ENCODE results near the gene GFRA4.

GFRA4 gene

GRCh38 chr20:3694864-3695263 lies 31.7 kb upstream of the GFRA4 start:
- no peak for DNase-seq (ENCODE audit: low read depth)

- no peak for DNase-seq (ENCODE audit: low read depth)
Measured at GRCh38 chr20:3693376-3693775, 30.2 kb upstream of the GFRA4 start.

- DNase-seq (ENCODE audit: low read depth): no peak
Measured at GRCh38 chr20:3692706-3693294, 29.6 kb upstream of the GFRA4 start.

- no peak for DNase-seq (ENCODE audit: low read depth)
Measured at GRCh38 chr20:3691897-3692296, 28.7 kb upstream of the GFRA4 start.

- no peak for DNase-seq (ENCODE audit: low read depth)
Measured at GRCh38 chr20:3691306-3691705, 28.1 kb upstream of the GFRA4 start.

- DNase-seq (ENCODE audit: low read depth): no peak
Measured at GRCh38 chr20:3690413-3690812, 27.2 kb upstream of the GFRA4 start.

- no peak for DNase-seq (ENCODE audit: low read depth)
Measured at GRCh38 chr20:3689978-3690377, 26.8 kb upstream of the GFRA4 start.

- DNase-seq (ENCODE audit: low read depth): no peak
Measured at GRCh38 chr20:3687655-3688054, 24.5 kb upstream of the GFRA4 start.

- no peak for DNase-seq (ENCODE audit: low read depth)
Measured at GRCh38 chr20:3686867-3687321, 23.7 kb upstream of the GFRA4 start.

- no peak for DNase-seq (ENCODE audit: low read depth)
Measured at GRCh38 chr20:3686421-3686820, 23.2 kb upstream of the GFRA4 start.

GRCh38 chr20:3685341-3685740 lies 22.1 kb upstream of the GFRA4 start:
- DNase-seq (ENCODE audit: low read depth): no peak

- no peak for DNase-seq (ENCODE audit: low read depth)
Measured at GRCh38 chr20:3681931-3682781, 19.0 kb upstream of the GFRA4 start, which contains the start of gene ADAM33. ADAM33 (minus strand) TSS chr20:3682010; CDS start chr20:3682004, 6 bp downstream.

- DNase-seq (ENCODE audit: low read depth): no peak
Measured at GRCh38 chr20:3681352-3681930, 18.2 kb upstream of the GFRA4 start.

GRCh38 chr20:3680701-3681351 lies 17.6 kb upstream of the GFRA4 start:
- DNase-seq (ENCODE audit: low read depth): no peak

GRCh38 chr20:3679749-3680700 lies 16.8 kb upstream of the GFRA4 start:
- no peak for DNase-seq (ENCODE audit: low read depth)

GRCh38 chr20:3678856-3679720 lies 15.9 kb upstream of the GFRA4 start:
- no peak for DNase-seq (ENCODE audit: low read depth)

GRCh38 chr20:3678198-3678597 lies 15.0 kb upstream of the GFRA4 start:
- no peak for DNase-seq (ENCODE audit: low read depth)

- DNase-seq (ENCODE audit: low read depth): no peak
Measured at GRCh38 chr20:3677733-3678132, 14.5 kb upstream of the GFRA4 start.

GRCh38 chr20:3674995-3675900 lies 12.0 kb upstream of the GFRA4 start:
- no peak for DNase-seq (ENCODE audit: low read depth)
